ENCODE results near the gene MX1. TPM values are rescaled to one million over a fixed set of nuclear protein-coding genes. Genes with fewer than 3 reads are reported as not detected.

Gene MX1
- total RNA-seq, 4 donors from 2014 or later: 35.4 to 62.6 (median 51.5) TPM

DNA sequence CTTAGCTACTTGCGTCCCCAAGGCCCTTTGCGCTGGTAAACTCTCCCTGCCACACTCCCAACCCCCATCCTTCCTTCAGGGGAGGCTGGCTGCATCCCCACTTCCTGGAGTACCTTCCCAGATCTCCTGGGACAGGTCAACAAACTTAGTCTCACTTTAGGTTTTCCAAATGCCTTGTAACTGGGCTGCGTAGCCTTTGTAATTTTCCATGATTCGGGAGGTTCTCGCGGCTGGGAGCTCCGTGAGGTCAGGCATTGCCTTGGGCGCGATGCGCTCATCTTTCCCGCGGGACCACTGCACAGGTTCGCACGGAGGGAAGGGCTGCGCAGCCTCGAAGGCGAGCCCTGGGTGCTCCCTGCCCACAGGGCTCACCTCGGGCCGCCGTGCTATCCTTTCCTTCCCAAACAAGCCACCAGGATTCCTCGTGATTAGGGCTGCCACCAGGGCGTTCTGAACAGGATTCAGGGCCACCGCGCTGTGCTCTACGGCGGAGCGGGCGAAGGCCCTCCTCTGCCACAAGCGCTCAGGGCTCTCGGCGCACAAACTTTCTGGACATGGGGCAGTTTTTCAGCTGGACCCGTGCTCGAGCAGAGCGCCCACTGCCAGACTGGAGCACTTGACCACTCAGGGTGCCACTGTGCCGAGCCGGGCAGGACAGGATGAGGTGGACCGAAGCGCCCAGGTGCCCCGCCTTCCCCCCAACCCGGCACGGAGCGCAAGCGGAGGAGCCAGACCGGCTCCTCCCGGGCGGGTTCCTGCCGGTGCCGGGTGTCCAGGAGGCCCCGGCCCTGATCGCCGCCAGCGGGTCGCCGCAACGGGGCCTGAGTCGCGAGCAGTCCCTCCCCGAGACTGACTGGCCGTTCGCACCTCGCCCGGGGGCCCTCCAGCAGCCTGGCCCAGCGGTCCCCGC lies 80.8 kb downstream of the MX1 start:
- H3K27ac ChIP-seq: peak overlapping the region; percentile 36 to 82 (median 75)
- H3K4me3 ChIP-seq (replicated peaks in 1 of 3): peak overlapping the region; percentile 1 to 71 (median 66)
- no peaks in the 10 kb centered on the region for H3K27me3 ChIP-seq
- DNase-seq: peak; percentile 86 to 89
- no peaks in the 10 kb centered on the region for H3K9me3 ChIP-seq
- H3K4me1 ChIP-seq: peaks cover 39 to 56% of the 10 kb centered on the region in 2 donors
- 13 to 18% methylated on average over 21 to 34 of the region's 64 CpGs for WGBS, 2 donors
- intact Hi-C loops (cut with DNase I): no loop called here
- H3K36me3 ChIP-seq: no peaks in the 10 kb centered on the region
- TF ChIP-seq POLR2A (IDR thresholded peaks at IDR 0.05): peak in 1 of 2 donors; percentile 81
- TF ChIP-seq, protein P1, sequence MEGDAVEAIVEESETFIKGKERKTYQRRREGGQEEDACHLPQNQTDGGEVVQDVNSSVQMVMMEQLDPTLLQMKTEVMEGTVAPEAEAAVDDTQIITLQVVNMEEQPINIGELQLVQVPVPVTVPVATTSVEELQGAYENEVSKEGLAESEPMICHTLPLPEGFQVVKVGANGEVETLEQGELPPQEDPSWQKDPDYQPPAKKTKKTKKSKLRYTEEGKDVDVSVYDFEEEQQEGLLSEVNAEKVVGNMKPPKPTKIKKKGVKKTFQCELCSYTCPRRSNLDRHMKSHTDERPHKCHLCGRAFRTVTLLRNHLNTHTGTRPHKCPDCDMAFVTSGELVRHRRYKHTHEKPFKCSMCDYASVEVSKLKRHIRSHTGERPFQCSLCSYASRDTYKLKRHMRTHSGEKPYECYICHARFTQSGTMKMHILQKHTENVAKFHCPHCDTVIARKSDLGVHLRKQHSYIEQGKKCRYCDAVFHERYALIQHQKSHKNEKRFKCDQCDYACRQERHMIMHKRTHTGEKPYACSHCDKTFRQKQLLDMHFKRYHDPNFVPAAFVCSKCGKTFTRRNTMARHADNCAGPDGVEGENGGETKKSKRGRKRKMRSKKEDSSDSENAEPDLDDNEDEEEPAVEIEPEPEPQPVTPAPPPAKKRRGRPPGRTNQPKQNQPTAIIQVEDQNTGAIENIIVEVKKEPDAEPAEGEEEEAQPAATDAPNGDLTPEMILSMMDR (IDR thresholded peaks at IDR 0.05): no peak

DNA sequence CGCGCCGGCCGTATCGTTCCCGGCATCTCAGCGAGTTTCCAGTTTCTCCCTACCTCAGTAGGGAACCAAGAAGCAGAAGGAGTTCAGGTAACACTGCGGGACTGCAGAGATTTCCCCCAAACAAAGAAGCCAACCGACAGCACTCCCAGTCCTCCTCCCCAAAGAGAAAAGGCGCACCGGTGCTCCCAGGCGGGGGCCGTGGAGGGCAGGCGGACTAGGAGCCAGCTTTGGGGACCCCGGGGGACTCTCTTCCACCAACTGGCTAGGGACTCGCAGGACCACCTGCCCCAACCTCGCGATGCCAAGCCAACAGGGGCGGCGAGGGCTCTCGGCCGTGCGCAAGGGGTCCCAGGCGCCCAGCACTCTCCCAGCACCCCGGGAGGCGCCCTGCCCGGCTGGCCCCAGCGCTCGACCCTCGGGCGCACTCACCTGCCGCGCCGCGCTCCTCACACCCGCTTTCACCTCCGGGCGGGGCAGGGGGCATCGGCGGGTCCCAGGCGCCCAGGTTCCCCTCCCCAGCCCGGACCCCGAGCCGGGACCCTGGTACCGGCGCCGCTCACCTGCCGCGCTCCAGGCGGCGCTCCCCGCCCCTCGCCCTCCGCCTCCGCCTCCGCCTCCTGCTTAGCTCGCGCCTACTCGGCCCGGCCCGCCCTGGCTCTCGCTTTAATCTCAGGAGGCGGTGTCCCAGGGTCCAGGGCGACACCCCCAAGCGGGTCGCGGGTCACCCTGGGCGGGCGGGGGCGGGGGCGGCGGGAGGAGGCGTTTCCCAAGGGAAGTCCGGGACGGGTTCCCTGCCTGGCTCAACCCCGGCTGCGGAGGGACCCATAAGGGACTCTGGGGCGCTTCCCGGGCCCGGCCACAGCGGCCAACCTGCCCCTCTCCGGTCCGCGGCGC lies 81.7 kb downstream of the MX1 start, which contains the start of gene TMPRSS2:
TMPRSS2 (minus strand) TSS at position 638 of the 894 bp plus-strand sequence. CDS start 10,025 bp downstream, outside the sequence.
- H3K36me3 ChIP-seq: no peaks in the 10 kb centered on the region
- TF ChIP-seq, protein P1 (IDR thresholded peaks at IDR 0.05): no peak
- peak; percentile 60 to 89 for TF ChIP-seq POLR2A (IDR thresholded peaks at IDR 0.05)
- intact Hi-C loops (cut with DNase I): no loop called here
- WGBS, 2 donors: 0% methylated on average over 5 to 23 of the region's 85 CpGs
- H3K27ac ChIP-seq: peak within 1 kb of the TSS; percentile 36 to 82 (median 75)
- no peaks in the 10 kb centered on the region for H3K27me3 ChIP-seq
- peak within 1 kb of the TSS; percentile 48 to 71 (median 66) for H3K4me3 ChIP-seq (replicated peaks in 1 of 3)
- DNase-seq: peak; percentile 82
- H3K4me1 ChIP-seq: peaks cover 45 to 58% of the 10 kb centered on the region in 2 donors
- H3K9me3 ChIP-seq: no peaks in the 10 kb centered on the region

DNA sequence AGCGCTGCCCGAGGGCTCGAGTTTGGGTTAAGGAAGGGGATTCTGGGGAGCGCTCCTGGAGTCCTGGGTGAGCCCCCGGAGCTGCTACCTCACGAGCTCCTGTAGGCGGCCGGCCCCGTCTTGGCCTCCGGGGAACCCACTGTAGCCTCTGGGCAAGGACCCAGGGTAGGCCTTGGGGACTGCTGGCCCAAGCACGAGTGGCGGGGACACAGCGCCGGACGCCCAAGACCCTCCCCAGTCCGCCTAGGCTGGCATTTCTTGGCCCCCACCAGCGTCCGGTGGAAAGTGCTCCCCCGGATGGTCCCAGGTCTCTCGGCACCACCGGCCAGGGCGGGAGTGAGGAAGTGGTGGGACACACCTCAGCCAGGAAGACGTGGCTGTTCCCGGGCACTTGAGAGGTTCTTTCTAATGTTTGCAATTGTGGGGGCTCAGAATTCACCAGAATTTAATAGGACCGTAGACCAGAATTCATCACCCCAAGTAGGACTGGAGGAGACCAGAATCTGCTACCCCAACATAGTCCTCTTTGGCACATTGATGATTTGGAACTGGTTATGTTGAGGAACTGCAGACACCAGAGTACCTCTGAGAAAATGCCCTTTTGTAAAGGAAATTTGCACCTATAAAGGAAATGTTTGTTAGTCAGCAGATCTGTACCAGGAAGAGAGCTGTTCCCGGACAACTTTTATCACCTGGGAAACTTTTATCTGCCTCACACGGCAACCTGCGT lies 82.5 kb downstream of the MX1 start:
- Histone ChIP-seq H3K27ac (peak overlapping the region in 2 of 3 donors; percentile 75 to 82), H3K4me3 (replicated peaks in 1 of 3) (peak overlapping the region in 1 of 3 donors; percentile 66), H3K9me3 (no peaks in the 10 kb centered on the region), H3K4me1 (peaks cover 45 to 50% of the 10 kb centered on the region in 2 donors), H3K27me3 (no peaks in the 10 kb centered on the region), H3K36me3 (no peaks in the 10 kb centered on the region)
- TF ChIP-seq, protein P1 (IDR thresholded peaks at IDR 0.05): no peak
- peak in 1 of 2 donors; percentile 17 for TF ChIP-seq POLR2A (IDR thresholded peaks at IDR 0.05)
- intact Hi-C loops (cut with DNase I): no loop called here
- no peak for DNase-seq
- WGBS, 2 donors: 35 to 53% methylated on average over 7 to 27 of the region's 28 CpGs

Other genes with a start within 250 kb of the MX1 start
- gene FAM3B, start 109.4 kb upstream of the MX1 start, total RNA-seq: 1 to 10 TPM; 2.4 to 9.9 (median 5.1) TPM
- gene MX2, start 64.2 kb upstream of the MX1 start, total RNA-seq: 10 to 100 TPM in 1 of 4 donors, 1 to 10 TPM in 3; 3.0 to 19.8 (median 7.1) TPM
- gene TMPRSS2, start 81.9 kb downstream of the MX1 start, total RNA-seq: 10 to 100 TPM; 14.2 to 47.3 (median 15.6) TPM

All from thyroid gland (tissue), 4 donors.